Smooth muscle cell (in vitro differentiated cells): ENCODE measurements around the gene LGALS1. TPM values are rescaled to one million over a fixed set of nuclear protein-coding genes. Genes with fewer than 3 reads are reported as not detected.
A peak's percentile ranks its signal among the peaks of the same experiment; 100 is the strongest.

Experiments used
- DNase-seq: peaks from one replicate; lab custom pipeline; 2025; ENCODE audit not compliant: unreplicated experiment; lab: John Stamatoyannopoulos, UW
- H2AFZ ChIP-seq: fragments of 200-600 bp; sonication (generic); 2 replicates; pipeline ENCODE4 v1.6.0; 2016; ENCODE audit warnings: antibody characterized with exemption, low read depth, mild to moderate bottlenecking
- H3F3A ChIP-seq: fragments of 200-600 bp; sonication (generic); 2 replicates; pipeline ENCODE4 v1.6.0; 2017; ENCODE audit warnings: antibody characterized with exemption, low read depth
- H3K27ac ChIP-seq: fragments of 200-600 bp; sonication (generic); 2 replicates; pipeline ENCODE4 v1.5.1; 2016; ENCODE audit warnings: low read depth, mild to moderate bottlenecking
- H3K27me3 ChIP-seq: fragments of 200-600 bp; sonication (generic); 2 replicates; pipeline ENCODE4 v1.6.1; 2016; ENCODE audit warnings: low read depth, mild to moderate bottlenecking
- H3K36me3 ChIP-seq: fragments of 200-600 bp; sonication (generic); 2 replicates; pipeline ENCODE4 v1.5.1; 2016; ENCODE audit warnings: low read depth
- H3K4me1 ChIP-seq: fragments of 200-600 bp; sonication (generic); 2 replicates; pipeline ENCODE4 v1.5.1; 2016; ENCODE audit warnings: low read depth
- H3K4me2 ChIP-seq: fragments of 200-600 bp; sonication (generic); 2 replicates; pipeline ENCODE4 v1.6.0; 2016; ENCODE audit warnings: mild to moderate bottlenecking
- H3K4me3 ChIP-seq: fragments of 200-600 bp; sonication (generic); 2 replicates; pipeline ENCODE4 v1.5.1; 2016; ENCODE audit warnings: mild to moderate bottlenecking
- H3K79me2 ChIP-seq: fragments of 200-600 bp; sonication (generic); 2 replicates; pipeline ENCODE4 v1.6.0; 2016; ENCODE audit warnings: low read depth, mild to moderate bottlenecking
- H3K9ac ChIP-seq: fragments of 200-600 bp; sonication (generic); 2 replicates; pipeline ENCODE4 v1.6.0; 2016; ENCODE audit warnings: low read depth
- H3K9me3 ChIP-seq: fragments of 200-600 bp; sonication (generic); replicated peaks from 2 replicates; pipeline ENCODE4 v1.5.1; 2016; ENCODE audit warnings: low read depth
- H4K20me1 ChIP-seq: fragments of 200-600 bp; sonication (generic); 2 replicates; pipeline ENCODE4 v1.6.0; 2016; ENCODE audit warnings: low read depth
- WGBS: methylation state at CpG from one replicate; pipeline ENCODE4 v1.1.7; 2016; ENCODE audit warnings: low lambda C conversion rate; 5-methylcytosine and 5-hydroxymethylcytosine counted together
- polyA plus RNA-seq: library from polyadenylated mRNA; unstranded; fragments of >200 nt; fragmentation: Nextera tagmentation; extraction: Ambion mirVana; gene quantifications from 2 replicates; pipeline ENCODE4 v1.2.1, GENCODE V29; 2016
- total RNA-seq: library from RNA; depleted of rRNA; stranded (reverse); fragments of >200 nt; gene quantifications from 2 replicates; pipeline ENCODE4 v1.2.3, GENCODE V29; 2014
- TF ChIP-seq, protein P1 (sequence below): fragments of 200-600 bp; sonication (generic); IDR thresholded peaks from 2 replicates; pipeline ENCODE4 v1.5.1; 2017; ENCODE audit warnings: borderline replicate concordance, mild to moderate bottlenecking, antibody characterized with exemption; ENCODE audit not compliant: insufficient read depth, poor library complexity, severe bottlenecking

The LGALS1 gene
- total and polyA plus RNA-seq, 2 experiments from 2014 or later, result 5,079 to 5,332 TPM

DNA sequence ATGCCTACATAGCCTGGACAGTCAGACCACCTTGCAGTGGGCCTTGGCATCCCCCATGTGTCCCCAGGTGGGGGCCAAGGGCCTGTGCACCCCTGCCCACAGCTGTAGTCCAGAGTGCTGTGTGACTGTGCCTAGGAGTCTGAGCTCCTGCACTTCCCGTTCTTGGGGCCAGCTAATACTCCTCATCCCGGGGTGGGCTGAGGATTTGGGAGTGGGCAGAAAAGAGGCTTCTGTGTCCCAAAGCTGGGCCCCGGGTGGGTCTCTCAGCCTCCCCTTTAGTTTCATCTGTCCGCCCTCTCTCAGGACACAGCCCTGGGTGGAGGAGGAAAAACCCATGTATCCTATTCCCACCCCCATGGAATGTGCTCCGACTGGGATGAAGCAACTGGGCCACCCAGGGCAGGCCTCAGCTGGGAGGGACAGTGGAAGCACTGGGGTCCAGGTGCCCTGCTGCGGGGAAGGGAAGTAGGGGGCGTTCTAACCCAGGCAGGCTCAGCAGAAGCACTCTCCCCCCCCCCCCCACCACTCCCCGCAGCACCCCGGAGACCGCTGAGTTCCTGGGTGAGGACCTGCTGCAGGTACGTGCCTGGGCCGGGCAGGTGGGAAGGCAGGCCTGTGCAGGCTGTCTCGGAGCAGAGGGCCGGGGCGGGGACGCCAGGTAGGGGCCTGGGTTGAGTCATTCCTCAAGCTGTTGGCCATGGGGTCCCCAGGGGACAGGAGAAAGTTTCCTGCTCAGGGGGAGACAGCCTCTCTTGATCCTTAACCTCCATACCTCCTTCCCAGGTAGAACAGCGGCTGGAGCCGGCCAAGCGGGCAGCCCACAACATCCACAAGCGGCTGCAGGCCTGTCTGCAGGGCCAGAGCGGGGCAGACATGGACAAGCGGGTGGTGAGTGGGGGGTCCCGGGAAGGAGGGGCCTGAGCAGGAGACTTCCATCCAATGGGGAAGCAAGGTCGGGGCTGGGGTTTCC is 34.6 kb upstream of the LGALS1 start:
- Histone ChIP-seq H3K4me2 (peak overlapping the region; percentile 94), H3K4me1 (peaks cover 21% of the 10 kb centered on the region), H3K9me3 (no peaks in the 10 kb centered on the region), H3K79me2 (peaks cover 13% of the 10 kb centered on the region), H3K27ac (peak overlapping the region; percentile 34), H3K36me3 (no peaks in the 10 kb centered on the region), H2AFZ (no peak overlapping the region), H3K4me3 (peak overlapping the region; percentile 82), H4K20me1 (peaks cover 7% of the 10 kb centered on the region), H3K9ac (peak overlapping the region; percentile 79), H3K27me3 (no peaks in the 10 kb centered on the region), H3F3A (peaks cover 20% of the 10 kb centered on the region)
- TF ChIP-seq, protein P1, sequence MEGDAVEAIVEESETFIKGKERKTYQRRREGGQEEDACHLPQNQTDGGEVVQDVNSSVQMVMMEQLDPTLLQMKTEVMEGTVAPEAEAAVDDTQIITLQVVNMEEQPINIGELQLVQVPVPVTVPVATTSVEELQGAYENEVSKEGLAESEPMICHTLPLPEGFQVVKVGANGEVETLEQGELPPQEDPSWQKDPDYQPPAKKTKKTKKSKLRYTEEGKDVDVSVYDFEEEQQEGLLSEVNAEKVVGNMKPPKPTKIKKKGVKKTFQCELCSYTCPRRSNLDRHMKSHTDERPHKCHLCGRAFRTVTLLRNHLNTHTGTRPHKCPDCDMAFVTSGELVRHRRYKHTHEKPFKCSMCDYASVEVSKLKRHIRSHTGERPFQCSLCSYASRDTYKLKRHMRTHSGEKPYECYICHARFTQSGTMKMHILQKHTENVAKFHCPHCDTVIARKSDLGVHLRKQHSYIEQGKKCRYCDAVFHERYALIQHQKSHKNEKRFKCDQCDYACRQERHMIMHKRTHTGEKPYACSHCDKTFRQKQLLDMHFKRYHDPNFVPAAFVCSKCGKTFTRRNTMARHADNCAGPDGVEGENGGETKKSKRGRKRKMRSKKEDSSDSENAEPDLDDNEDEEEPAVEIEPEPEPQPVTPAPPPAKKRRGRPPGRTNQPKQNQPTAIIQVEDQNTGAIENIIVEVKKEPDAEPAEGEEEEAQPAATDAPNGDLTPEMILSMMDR, result no peak
- WGBS, result 66% methylated on average over 19 of the region's 24 CpGs
- no peak for DNase-seq

DNA sequence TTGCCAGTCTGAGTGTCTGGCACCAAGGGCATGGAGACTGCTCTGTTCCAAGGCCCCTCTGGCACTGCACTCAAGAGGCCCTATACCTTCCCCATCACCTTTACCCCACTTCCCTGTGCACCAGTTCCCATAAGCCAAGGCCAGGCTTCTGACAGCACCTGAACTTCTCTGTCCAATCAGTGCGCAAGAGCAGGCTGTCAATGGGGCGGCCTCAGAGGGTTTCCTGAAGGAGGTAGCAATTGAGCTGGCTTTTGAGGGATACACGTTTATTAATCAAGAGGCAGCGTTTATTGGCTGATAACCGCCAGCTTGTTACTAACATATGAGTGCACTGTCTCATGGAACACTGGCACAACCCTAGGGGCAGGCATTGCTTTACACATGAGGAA is 33.9 kb upstream of the LGALS1 start:
- peaks cover 21% of the 10 kb centered on the region for H3K4me1 ChIP-seq
- no peak overlapping the region for H3K27ac ChIP-seq
- H3K9me3 ChIP-seq, result no peaks in the 10 kb centered on the region
- H2AFZ ChIP-seq, result no peak overlapping the region
- H3F3A ChIP-seq, result peaks cover 20% of the 10 kb centered on the region
- H3K9ac ChIP-seq, result no peak overlapping the region
- H3K4me3 ChIP-seq, result no peak overlapping the region
- TF ChIP-seq, protein P1, result no peak
- no peaks in the 10 kb centered on the region for H3K27me3 ChIP-seq
- WGBS, result 94% methylated on average over 5 of the region's 5 CpGs
- peak overlapping the region; percentile 94 for H3K4me2 ChIP-seq
- peaks cover 13% of the 10 kb centered on the region for H3K79me2 ChIP-seq
- peaks cover 7% of the 10 kb centered on the region for H4K20me1 ChIP-seq
- no peaks in the 10 kb centered on the region for H3K36me3 ChIP-seq
- DNase-seq, result no peak

DNA sequence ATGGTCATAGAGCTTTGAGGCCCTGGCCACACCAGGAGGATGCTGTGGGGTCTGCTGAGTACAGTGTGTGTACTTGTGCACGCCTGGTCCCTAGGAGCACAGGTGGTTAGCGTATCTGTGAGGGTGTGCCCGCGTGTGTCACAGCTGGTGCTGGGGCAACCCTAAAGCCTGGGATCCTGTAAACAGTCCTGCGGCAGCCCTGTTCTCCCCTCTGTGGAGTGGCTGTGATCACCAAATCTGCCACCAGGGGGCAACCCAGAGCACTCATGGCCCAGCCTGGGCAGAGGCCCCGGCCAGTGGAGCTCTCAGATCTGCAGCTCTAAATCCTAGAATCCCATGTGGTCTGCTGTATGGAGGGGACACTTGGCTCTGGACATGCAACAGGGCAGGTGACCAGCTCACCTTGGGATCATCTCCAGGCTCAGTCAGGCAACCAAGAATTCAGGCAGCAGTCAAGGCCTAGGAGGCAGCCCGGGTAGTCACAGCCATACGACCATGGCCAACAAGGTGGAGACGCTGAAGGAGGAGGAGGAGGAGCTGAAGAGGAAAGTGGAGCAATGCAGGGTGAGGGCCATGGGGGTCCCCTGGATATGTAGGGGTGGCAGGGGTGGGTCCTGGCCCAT is 32.1 kb upstream of the LGALS1 start:
- Histone ChIP-seq H4K20me1 (peaks cover 7% of the 10 kb centered on the region), H3K36me3 (no peaks in the 10 kb centered on the region), H3K4me1 (peaks cover 19% of the 10 kb centered on the region), H3K9me3 (no peaks in the 10 kb centered on the region), H2AFZ (no peak overlapping the region), H3K79me2 (peaks cover 13% of the 10 kb centered on the region), H3K4me3 (no peak overlapping the region), H3K27me3 (no peaks in the 10 kb centered on the region), H3F3A (peaks cover 17% of the 10 kb centered on the region), H3K27ac (no peak overlapping the region), H3K4me2 (no peak overlapping the region), H3K9ac (no peak overlapping the region)
- 50% methylated on average over 9 of the region's 9 CpGs for WGBS
- DNase-seq, result peak; percentile 79
- TF ChIP-seq, protein P1, result peak; percentile 90
